Measurements from ENCODE around the gene PPA2.

- TF ChIP-seq CTCF (conservative IDR thresholded peaks at IDR 0.05; ENCODE audit: low read depth, low read length): no peak
- TF ChIP-seq EZH2 (IDR thresholded peaks at IDR 0.05; ENCODE audit: low read length, unreplicated experiment): no peak
- no peak for TF ChIP-seq EZH2phosphoT487 (IDR thresholded peaks at IDR 0.05; ENCODE audit: borderline replicate concordance, low read length)
Measured at GRCh38 chr4:105343146-105343931, 130.5 kb downstream of the PPA2 start.
